ENCODE data around the gene SRSF3. TPM values are rescaled to one million over a fixed set of nuclear protein-coding genes. Genes with fewer than 3 reads are reported as not detected.

The SRSF3 gene
- total RNA-seq, 2 experiments from 2014 or later, result 316 to 539 TPM

GRCh38 chr6:36624461-36625157 is 30.4 kb downstream of the SRSF3 start:
- intact Hi-C loops (cut with micrococcal nuclease; ENCODE audit: unreplicated experiment), result loop anchor here (5.0 kb wide), 1 partner anchor 38 kb away; no protein-coding TSS in a partner anchor

GRCh38 chr6:36625158-36625919 is 31.2 kb downstream of the SRSF3 start:
- H3K27ac ChIP-seq (ENCODE audit: low read depth, low read length, poor library complexity, severe bottlenecking), result no peak overlapping the region
- BruUV-seq (replicated peaks), result no TSS peak
- H4K20me1 ChIP-seq (ENCODE audit: insufficient read depth, low read length), result no peaks in the 10 kb centered on the region
- no peak overlapping the region for H3K4me3 ChIP-seq (ENCODE audit: low read depth, low read length, poor library complexity, severe bottlenecking)
- intact Hi-C loops (cut with micrococcal nuclease; ENCODE audit: unreplicated experiment), result no loop called here
- ChIA-PET POLR2A (no interaction called here), CTCF (ENCODE audit: unreplicated experiment) (no interaction called here)
- DNase-seq (ENCODE audit: low spot score), result no peak
- no peaks in the 10 kb centered on the region for H3K9me2 ChIP-seq (ENCODE audit: insufficient read depth, low read length)
- no peaks in the 10 kb centered on the region for H3K9me3 ChIP-seq (ENCODE audit: low read length)
- TF ChIP-seq CTCF (conservative IDR thresholded peaks at IDR 0.05; ENCODE audit: low read length), result no peak
- H3K4me1 ChIP-seq (ENCODE audit: insufficient read depth, low read length, poor library complexity, severe bottlenecking), result peaks cover 21% of the 10 kb centered on the region
- H3K4me2 ChIP-seq (ENCODE audit: low read length), result no peak overlapping the region
- H2AFZ ChIP-seq (ENCODE audit: low read length), result no peak overlapping the region
- no peaks in the 10 kb centered on the region for H3K79me2 ChIP-seq (ENCODE audit: insufficient read depth, low read depth, low read length)
- no peaks in the 10 kb centered on the region for H3K36me3 ChIP-seq (ENCODE audit: insufficient read depth, low read length)

More at GRCh38 chr6:36624461-36625157, 30.4 kb downstream of the SRSF3 start:
- H3K9me3 ChIP-seq (ENCODE audit: low read length), result no peaks in the 10 kb centered on the region
- H4K20me1 ChIP-seq (ENCODE audit: insufficient read depth, low read length), result no peaks in the 10 kb centered on the region
- no peaks in the 10 kb centered on the region for H3K79me2 ChIP-seq (ENCODE audit: insufficient read depth, low read depth, low read length)
- H3K9me2 ChIP-seq (ENCODE audit: insufficient read depth, low read length), result no peaks in the 10 kb centered on the region
- H3K4me3 ChIP-seq (ENCODE audit: low read depth, low read length, poor library complexity, severe bottlenecking), result no peak overlapping the region
- H3K4me1 ChIP-seq (ENCODE audit: insufficient read depth, low read length, poor library complexity, severe bottlenecking), result peaks cover 21% of the 10 kb centered on the region
- POLR2A ChIA-PET, result interaction anchor here (0.9 to 1.0 kb wide), 2 partner anchors 38 to 136 kb away, joined by 3 read pairs; no protein-coding TSS in a partner anchor
- CTCF ChIA-PET (ENCODE audit: unreplicated experiment), result interaction anchor here (0.8 to 1.0 kb wide), 2 partner anchors 10 to 98 kb away, joined by 3 to 4 read pairs; no protein-coding TSS in a partner anchor
- H2AFZ ChIP-seq (ENCODE audit: low read length), result no peak overlapping the region
- H3K4me2 ChIP-seq (ENCODE audit: low read length), result no peak overlapping the region; the same call in 1 of the 2 replicates
- H3K36me3 ChIP-seq (ENCODE audit: insufficient read depth, low read length), result no peaks in the 10 kb centered on the region
- DNase-seq (ENCODE audit: low spot score), result no peak
- H3K27ac ChIP-seq (ENCODE audit: low read depth, low read length, poor library complexity, severe bottlenecking), result no peak overlapping the region
- TF ChIP-seq EZH2phosphoT487 (IDR thresholded peaks at IDR 0.05; ENCODE audit: borderline replicate concordance, low read depth, low read length) (no peak), CTCF (conservative IDR thresholded peaks at IDR 0.05; ENCODE audit: low read length) (no peak)
- no TSS peak for BruUV-seq (replicated peaks)

GRCh38 chr6:36626636-36627035 is 32.5 kb downstream of the SRSF3 start:
- H3K4me3 ChIP-seq (ENCODE audit: low read depth, low read length, poor library complexity, severe bottlenecking), result no peak overlapping the region
- no peaks in the 10 kb centered on the region for H4K20me1 ChIP-seq (ENCODE audit: insufficient read depth, low read length)
- no peak for DNase-seq (ENCODE audit: low spot score)
- H3K27ac ChIP-seq (ENCODE audit: low read depth, low read length, poor library complexity, severe bottlenecking), result no peak overlapping the region
- H3K9me3 ChIP-seq (ENCODE audit: low read length), result no peaks in the 10 kb centered on the region
- ChIA-PET CTCF (ENCODE audit: unreplicated experiment) (no interaction called here), POLR2A (no interaction called here)
- H3K9me2 ChIP-seq (ENCODE audit: insufficient read depth, low read length), result no peaks in the 10 kb centered on the region
- H3K79me2 ChIP-seq (ENCODE audit: insufficient read depth, low read depth, low read length), result no peaks in the 10 kb centered on the region
- BruUV-seq (replicated peaks), result no TSS peak
- intact Hi-C loops (cut with micrococcal nuclease; ENCODE audit: unreplicated experiment), result no loop called here
- H3K4me1 ChIP-seq (ENCODE audit: insufficient read depth, low read length, poor library complexity, severe bottlenecking), result peaks cover 21% of the 10 kb centered on the region
- TF ChIP-seq CTCF (conservative IDR thresholded peaks at IDR 0.05; ENCODE audit: low read length), result no peak
- no peak for TF ChIP-seq EZH2phosphoT487 (IDR thresholded peaks at IDR 0.05; ENCODE audit: borderline replicate concordance, low read depth, low read length)
- no peaks in the 10 kb centered on the region for H3K36me3 ChIP-seq (ENCODE audit: insufficient read depth, low read length)
- H3K4me2 ChIP-seq (ENCODE audit: low read length), result no peak overlapping the region
- no peak overlapping the region for H2AFZ ChIP-seq (ENCODE audit: low read length)

All from OCI-LY7 (cell line).